ENCODE data around the gene AHSA1.

- TF ChIP-seq CTCF (IDR thresholded peaks at IDR 0.05; ENCODE audit: low read depth, low read length, poor library complexity, severe bottlenecking) (no peak), EZH2phosphoT487 (IDR thresholded peaks at IDR 0.05; ENCODE audit: borderline replicate concordance, low read length) (no peak)
Observed at GRCh38 chr14:77516126-77516525, 58.2 kb downstream of the AHSA1 start.

Measured in DOHH2 (cell line).